Progenitor cell of endocrine pancreas (in vitro differentiated cells): Measurements from ENCODE around the gene AKTIP. TPM values are rescaled to one million over a fixed set of nuclear protein-coding genes. Genes with fewer than 3 reads are reported as not detected.

Source experiments
- DNase-seq: peaks from one replicate; pipeline ENCODE4 v3.0.0; 2021; ENCODE audit warnings: low spot score; ENCODE audit not compliant: unreplicated experiment
- H3K27ac Mint-ChIP-seq: 2 replicates; pipeline ENCODE4 v1.8.0; 2021; ENCODE audit warnings: mild to moderate bottlenecking, moderate library complexity, mixed read lengths
- H3K27me3 Mint-ChIP-seq: 2 replicates; pipeline ENCODE4 v1.8.0; 2021; ENCODE audit warnings: mixed read lengths
- H3K36me3 Mint-ChIP-seq: 2 replicates; pipeline ENCODE4 v1.8.0; 2022; ENCODE audit warnings: mixed read lengths; ENCODE audit not compliant: insufficient read depth
- H3K4me1 Mint-ChIP-seq: 2 replicates; pipeline ENCODE4 v1.8.0; 2021; ENCODE audit warnings: low read depth, mixed read lengths
- H3K4me3 Mint-ChIP-seq: 2 replicates; pipeline ENCODE4 v1.8.0; 2021; ENCODE audit warnings: low read depth, mild to moderate bottlenecking, moderate library complexity, mixed read lengths
- H3K9me3 Mint-ChIP-seq: 2 replicates; pipeline ENCODE4 v1.8.0; 2021; ENCODE audit warnings: low read depth, mixed read lengths
- CTCF ChIP-seq: fragments of 200-600 bp; sonication (generic); IDR thresholded peaks from one replicate; pipeline ENCODE4 v1.5.0; 2021; ENCODE audit warnings: antibody characterized with exemption, mild to moderate bottlenecking; ENCODE audit not compliant: unreplicated experiment
- long read RNA-seq: library from polyadenylated mRNA; unstranded; transcript quantifications from one replicate; pipeline ENCODE4 v2.0.0, GENCODE V29; 2020
- total RNA-seq: library from RNA; stranded (reverse); gene quantifications from 2 replicates; pipeline ENCODE4 v1.2.1, GENCODE V29; 2021

The AKTIP gene
- total RNA-seq, result 36.5 and 43.2 TPM in 2 replicates
- long read RNA-seq, transcript AKTIP-202 (10 exons, 2,426 nt), result major isoform, 40 of 106 reads
- long read RNA-seq, partial matches to known transcripts, result 2 of 106 reads
- long read RNA-seq, other reads (novel, unspliced or antisense), result 62 of 106 reads

DNA sequence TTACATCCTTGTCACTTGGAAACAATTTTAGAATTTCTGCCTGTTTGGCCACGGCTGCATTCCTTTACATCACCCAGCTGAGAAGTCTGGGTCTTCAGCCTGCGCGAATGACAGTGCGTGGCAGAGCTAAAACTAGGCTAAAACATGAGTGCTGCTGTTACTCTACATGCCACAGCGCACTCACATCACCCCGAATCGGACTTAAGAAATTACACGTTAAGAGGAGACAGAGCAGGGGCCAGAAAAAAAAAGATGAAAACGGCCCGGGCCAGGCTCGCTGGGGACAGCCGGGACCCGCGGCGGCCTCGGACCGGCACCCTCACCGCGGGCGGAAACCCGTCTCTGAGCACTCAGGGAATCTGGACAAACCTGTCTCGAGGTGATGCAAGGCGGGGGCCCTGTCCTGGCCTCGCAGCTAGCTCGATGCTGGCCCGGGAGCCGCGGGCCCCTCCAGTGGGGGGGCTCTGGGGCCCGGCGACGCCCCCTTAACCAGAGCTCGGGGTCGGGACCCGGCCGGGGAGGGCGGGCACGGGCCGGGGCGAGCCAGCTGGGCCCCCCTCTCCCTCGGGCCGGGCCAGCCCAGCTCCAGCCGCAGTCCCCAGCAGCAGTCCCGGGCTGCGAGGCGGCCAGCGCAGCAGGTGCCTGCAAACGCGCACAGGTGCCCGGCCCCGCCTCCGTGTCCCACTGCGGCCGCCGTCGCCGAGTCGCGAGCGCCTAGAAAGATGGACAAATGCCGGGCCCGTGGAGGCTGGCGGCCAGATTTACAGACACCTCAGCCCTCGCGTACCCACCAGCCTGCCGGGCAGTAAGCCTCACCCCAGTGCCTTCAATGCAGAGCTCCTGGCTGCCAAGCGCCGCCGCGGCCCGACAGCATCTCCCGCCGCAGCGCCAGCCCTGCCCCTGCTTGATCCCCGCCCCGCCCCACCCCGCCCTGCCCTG lies at the start of gene AKTIP:
Gene AKTIP (minus strand): TSS at position 879 of the 939 bp plus-strand sequence. CDS start 2,950 bp downstream, outside the sequence.
- Mint-ChIP-seq H3K27ac (peak within 1 kb of the TSS; percentile 98), H3K4me3 (peak within 1 kb of the TSS; percentile 90), H3K9me3 (no peaks in the 10 kb centered on the region), H3K4me1 (peaks cover 24% of the 10 kb centered on the region), H3K27me3 (no peaks in the 10 kb centered on the region), H3K36me3 (peaks cover 7% of the 10 kb centered on the region)
- DNase-seq, result peak; percentile 56
- TF ChIP-seq CTCF, result no peak

DNA sequence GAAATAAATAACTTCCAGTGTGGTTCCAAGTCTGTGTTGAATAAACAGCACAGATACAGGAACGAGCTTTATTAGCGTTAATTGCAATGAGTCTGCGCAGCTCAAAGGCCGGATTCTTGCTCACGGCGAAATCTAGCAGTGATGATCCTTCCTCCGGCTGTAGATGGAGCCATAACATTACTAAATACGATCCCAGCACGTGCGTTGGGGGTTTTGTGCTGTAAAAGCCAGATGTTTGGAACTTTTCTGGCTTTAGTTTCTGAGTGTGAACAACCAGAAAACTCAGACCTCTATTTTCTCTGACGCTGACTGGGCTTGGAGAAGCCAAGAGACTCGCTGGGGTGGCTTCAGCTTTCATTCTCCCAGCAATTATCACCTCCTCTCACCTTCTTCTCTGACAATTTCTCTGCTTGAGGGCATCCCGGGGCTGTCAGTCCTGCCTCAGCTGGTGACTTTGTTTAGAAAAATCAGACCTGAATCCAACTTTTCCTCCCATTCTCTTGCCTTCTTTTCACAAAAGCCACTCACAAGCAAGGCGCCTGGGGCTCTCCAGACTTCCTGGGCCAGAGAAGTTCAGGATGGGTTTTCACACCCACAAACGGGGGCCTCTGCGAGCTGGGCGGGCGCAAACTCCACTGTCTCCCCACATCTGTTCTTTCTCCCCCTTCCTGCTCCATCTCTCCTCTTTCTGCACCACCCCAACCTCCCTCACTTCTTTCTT lies 47.1 kb upstream of the AKTIP start:
- Mint-ChIP-seq H3K4me3 (no peak overlapping the region), H3K27ac (no peak overlapping the region)
- peak; percentile 36 for DNase-seq

DNA sequence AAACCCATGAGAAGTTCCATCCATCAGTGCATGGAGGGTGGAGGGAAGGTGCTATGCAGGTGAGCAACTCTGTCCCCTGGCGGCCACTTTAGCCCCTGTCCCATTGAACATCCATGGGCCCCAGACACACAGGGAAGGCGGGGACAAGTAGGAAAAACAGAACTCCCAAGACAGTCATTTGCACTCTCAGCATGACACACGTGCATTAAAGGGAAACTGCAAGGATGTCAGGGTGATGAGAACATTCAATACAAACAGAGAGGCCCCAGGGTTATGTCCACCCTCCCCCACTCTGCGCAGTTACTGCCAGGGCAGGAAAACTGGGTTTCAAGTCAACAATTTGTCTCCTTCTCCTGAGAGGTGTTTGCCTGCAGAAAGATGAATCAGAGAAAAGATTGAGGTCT lies 44.0 kb upstream of the AKTIP start:
- Mint-ChIP-seq H3K4me1 (no peaks in the 10 kb centered on the region), H3K27ac (no peak overlapping the region), H3K9me3 (no peaks in the 10 kb centered on the region), H3K4me3 (no peak overlapping the region), H3K27me3 (peaks cover 25% of the 10 kb centered on the region), H3K36me3 (no peaks in the 10 kb centered on the region)
- DNase-seq, result no peak
- peak; percentile 59 for TF ChIP-seq CTCF

More for the DNA sequence above, 47.1 kb upstream of the AKTIP start:
- Mint-ChIP-seq H3K4me1 (no peaks in the 10 kb centered on the region), H3K36me3 (no peaks in the 10 kb centered on the region), H3K9me3 (no peaks in the 10 kb centered on the region), H3K27me3 (peaks cover 31% of the 10 kb centered on the region)
- peak; percentile 79 for TF ChIP-seq CTCF

DNA sequence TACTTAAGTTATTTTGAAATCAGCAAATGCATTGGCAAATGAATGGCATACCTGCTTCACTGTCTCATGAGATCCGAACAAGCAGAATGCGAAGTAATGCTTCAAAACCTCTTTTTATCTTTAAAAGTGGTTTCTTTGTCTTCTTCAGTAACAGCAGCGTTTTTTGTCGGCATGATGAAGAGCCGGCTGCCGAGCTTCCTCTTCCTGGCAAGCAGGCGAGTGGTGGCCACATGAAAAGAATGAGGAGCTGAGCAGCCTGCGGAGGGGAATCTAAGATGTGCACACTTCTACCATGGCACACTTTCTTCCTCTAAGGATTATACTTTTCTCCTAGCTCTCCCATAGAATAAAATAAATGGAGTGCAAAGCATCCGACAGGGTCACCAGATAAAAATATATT lies 42.4 kb upstream of the AKTIP start:
- TF ChIP-seq CTCF, result no peak
- Mint-ChIP-seq H3K27ac (no peak overlapping the region), H3K4me1 (no peaks in the 10 kb centered on the region), H3K36me3 (no peaks in the 10 kb centered on the region), H3K9me3 (no peaks in the 10 kb centered on the region), H3K27me3 (peaks cover 17% of the 10 kb centered on the region), H3K4me3 (no peak overlapping the region)
- no peak for DNase-seq

GRCh38 chr16:53542283-53542682 lies 39.3 kb upstream of the AKTIP start:
- Mint-ChIP-seq H3K36me3 (no peaks in the 10 kb centered on the region), H3K27ac (no peak overlapping the region), H3K9me3 (peaks cover 4% of the 10 kb centered on the region), H3K27me3 (peaks cover 10% of the 10 kb centered on the region), H3K4me3 (no peak overlapping the region), H3K4me1 (no peaks in the 10 kb centered on the region)
- no peak for DNase-seq
- no peak for TF ChIP-seq CTCF
